Raji (cell line): ENCODE measurements around the gene MRPS26.

Experiments
- POLR2A ChIP-seq: IDR thresholded peaks from 2 replicates; pipeline ENCODE4 v1.6.1; 2011; ENCODE audit warnings: low read depth, low read length, control low read depth; ENCODE audit not compliant: insufficient read depth

The MRPS26 gene

DNA sequence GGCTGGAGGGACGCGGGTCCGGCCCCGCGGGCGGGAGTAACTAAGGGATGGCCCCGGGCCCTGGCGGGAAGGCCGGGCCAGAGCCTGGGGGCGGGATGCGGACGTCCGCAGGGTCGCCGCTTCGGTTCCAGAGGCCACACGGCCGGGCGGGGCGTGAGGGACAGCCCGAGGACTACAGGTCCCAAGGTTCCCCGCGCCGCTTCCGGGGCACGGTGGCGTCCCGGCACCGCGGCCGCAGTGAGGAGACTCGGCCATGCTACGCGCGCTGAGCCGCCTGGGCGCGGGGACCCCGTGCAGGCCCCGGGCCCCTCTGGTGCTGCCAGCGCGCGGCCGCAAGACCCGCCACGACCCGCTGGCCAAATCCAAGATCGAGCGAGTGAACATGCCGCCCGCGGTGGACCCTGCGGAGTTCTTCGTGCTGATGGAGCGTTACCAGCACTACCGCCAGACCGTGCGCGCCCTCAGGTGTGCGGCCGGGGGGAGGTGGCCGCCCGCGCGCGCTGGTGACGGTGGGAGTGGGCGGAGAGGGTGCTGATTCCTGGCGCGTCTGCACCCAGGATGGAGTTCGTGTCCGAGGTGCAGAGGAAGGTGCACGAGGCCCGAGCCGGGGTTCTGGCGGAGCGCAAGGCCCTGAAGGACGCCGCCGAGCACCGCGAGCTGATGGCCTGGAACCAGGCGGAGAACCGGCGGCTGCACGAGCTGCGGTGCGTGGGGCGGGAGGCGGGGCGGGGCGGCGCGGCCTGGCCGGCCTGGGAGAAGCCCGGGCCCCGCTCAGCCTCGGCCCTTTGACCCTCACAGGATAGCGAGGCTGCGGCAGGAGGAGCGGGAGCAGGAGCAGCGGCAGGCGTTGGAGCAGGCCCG, at the start of gene MRPS26:
TSS of gene MRPS26 (plus strand) at position 237 of the 861 bp plus-strand sequence. CDS start at position 254, 17 bp downstream.
- peak; percentile 85 for TF ChIP-seq POLR2A

- no peak for TF ChIP-seq POLR2A
These were observed 47.1 kb upstream of the MRPS26 start for GRCh38 chr20:2998728-2999127.

DNA sequence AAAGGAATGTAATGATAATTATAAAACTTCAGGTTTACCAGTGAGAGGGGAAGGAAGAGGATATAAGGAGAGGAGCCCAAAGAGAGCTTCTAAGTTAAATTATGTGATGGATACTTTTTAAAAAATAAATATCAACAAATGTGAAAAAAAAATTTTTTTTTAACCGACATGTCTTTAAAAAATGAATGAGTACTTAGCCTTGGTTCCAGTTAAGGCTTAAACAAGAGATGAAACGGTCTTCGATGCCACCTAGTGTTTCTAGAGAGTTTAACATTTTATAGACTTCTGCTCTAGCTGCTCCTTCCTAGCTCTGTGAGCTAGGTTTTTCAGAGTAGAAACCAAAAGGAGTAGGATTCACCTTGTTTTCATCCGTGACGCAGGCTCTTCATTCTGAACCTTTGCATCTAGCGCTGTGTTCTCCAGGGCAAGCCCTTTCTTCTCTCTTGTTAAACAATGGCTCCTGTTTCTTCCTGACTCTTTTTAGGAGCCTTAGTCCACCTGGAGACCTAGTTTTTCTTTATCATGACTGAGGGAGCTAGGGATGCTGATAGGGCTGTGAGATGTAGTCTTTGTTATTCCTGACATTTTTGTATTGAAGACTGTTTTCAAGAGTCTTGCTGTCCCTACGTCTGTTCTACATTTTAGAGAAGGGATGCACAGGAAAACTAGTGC, 44.9 kb upstream of the MRPS26 start:
- TF ChIP-seq POLR2A, result no peak

DNA sequence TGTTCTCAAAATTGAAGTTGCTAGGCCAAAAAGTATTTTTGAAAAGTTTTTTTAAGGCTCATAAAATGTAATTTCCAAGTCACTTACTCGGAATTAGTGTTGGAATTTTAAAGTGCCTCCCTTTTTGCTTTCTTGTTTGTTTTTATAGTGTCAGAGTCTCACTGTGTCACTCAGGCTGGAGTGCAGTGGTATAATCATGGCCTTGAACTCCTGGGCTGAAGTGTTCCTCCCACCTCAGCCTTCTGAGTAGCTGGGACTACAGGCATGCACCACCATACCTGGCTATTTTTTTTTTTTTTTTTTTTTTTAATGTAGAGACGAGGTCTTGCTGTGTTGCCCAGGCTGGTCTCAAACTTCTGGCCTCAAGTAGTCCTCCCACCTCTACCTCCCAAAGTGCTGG, 42.4 kb upstream of the MRPS26 start:
- no peak for TF ChIP-seq POLR2A

DNA sequence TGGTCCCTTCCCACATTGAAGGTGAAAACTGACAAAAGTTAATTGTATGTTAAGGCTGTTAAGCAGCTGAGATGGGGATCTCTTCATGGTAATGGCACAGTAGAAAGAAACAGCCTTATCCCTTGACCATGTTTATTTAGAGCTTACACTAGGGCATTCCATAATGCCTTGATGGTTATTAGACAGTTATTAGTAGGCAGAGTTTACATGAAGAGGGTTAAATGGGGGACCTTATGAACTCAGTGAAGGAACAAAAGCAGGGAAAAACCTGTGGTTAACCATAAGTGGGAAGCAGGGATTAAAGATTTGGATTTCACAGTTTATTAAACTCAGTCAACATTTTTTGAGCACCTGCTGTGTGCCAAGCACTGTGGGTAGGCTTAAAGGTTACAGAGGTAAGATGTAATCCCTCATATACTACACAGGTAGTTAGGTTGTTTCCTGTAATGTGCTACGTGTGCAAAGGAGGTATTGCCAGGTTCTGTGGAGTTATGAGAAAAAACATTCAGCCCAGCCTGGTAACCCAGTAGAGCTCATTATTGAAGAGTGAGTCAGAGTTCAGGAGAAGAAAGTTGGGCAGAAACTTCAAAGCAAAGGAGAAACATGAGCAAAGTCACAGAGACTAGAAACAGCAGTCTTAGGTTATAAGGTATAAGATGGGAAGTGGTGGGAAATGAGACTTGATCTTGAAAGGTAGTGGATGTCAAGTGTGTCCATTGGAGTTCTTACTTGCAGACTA, 34.7 kb upstream of the MRPS26 start:
- no peak for TF ChIP-seq POLR2A

- no peak for TF ChIP-seq POLR2A
These were observed 34.1 kb upstream of the MRPS26 start for GRCh38 chr20:3011752-3012151.

DNA sequence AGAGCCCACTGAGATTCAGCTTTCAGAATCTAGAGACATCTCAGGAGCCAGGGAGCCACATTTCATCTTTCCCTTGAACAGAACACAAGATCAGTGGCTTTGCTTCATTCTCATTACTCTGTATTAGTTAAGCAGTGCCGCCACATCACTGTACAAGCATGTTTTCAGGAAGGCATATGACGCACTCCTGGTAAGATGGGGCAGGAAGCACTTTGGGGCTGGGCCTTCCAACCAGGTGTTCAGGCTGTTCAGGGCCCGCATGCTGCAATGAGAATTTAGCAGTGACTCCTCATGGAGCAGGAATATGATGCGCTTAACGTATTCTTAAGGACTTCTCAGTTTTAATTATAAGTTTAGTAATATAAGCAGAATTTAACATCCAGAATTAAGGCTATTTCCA, 32.1 kb upstream of the MRPS26 start:
- no peak for TF ChIP-seq POLR2A

GRCh38 chr20:3014179-3014578, 31.7 kb upstream of the MRPS26 start:
- no peak for TF ChIP-seq POLR2A

- no peak for TF ChIP-seq POLR2A
These were observed 31.2 kb upstream of the MRPS26 start for GRCh38 chr20:3014662-3015061.

GRCh38 chr20:3021327-3021726, 24.5 kb upstream of the MRPS26 start:
- no peak for TF ChIP-seq POLR2A

GRCh38 chr20:3021777-3022176, 24.1 kb upstream of the MRPS26 start:
- no peak for TF ChIP-seq POLR2A

DNA sequence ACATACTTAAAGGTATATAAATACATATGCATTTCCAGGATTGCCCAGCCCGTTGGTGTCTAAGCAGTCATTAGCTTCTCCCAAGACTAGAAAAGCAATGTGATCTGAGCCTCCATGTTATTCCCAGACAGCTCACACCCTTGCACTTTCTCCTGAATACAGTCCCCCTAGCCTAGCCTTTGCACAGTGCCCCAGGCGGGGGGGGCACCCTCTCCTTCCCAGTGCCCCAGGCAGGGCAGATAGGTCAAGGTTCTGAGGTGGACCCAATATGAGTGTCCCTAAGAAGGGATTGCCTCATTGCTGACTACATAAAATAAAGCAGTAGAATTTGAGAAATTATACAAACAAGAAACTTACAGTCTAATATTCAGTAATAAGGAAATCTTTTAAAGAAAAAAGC, 17.9 kb upstream of the MRPS26 start:
- TF ChIP-seq POLR2A, result no peak

- no peak for TF ChIP-seq POLR2A
These were observed 14.2 kb upstream of the MRPS26 start for GRCh38 chr20:3031524-3032147.

DNA sequence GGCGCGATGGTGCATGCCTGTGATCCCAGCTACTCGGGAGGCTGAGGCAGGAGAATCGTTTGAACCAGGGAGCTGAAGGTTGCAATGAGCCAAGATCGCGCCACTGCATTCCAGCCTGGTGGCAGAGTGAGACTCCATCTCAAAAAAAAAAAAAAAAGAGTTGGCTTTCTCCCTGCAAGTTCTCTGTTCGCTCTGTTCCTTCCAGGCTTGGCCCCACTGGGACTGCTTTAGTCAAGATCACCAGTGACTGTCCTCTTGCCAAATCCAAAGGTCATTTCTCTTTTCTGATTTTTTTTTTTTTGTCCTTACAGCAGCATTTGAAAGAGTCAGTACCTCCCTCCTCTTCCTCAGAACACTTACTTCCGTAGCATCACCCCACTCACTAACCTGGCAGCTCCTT, 13.2 kb upstream of the MRPS26 start:
- TF ChIP-seq POLR2A, result no peak

- no peak for TF ChIP-seq POLR2A
These were observed 8.2 kb upstream of the MRPS26 start for GRCh38 chr20:3037654-3038053.
